DND-41 (cell line): ENCODE results near the gene PIGH.

ENCODE experiments used
- ATAC-seq: fragments of 200-7000 bp; cut with Tn5 transposase; 3 replicates; pipeline ENCODE4 v1.9.1; 2021; ENCODE audit warnings: low read depth; ENCODE audit not compliant: insufficient read depth
- DNase-seq: peaks from one replicate; pipeline ENCODE4 v3.0.0-alpha.2; 2020
- H2AFZ ChIP-seq: 2 replicates; pipeline ENCODE4 v1.6.0; 2012; ENCODE audit warnings: low read depth, low read length
- H3K27ac ChIP-seq: 2 replicates; pipeline ENCODE4 v1.5.1; 2012; ENCODE audit warnings: low read length, inconsistent platforms
- H3K27me3 ChIP-seq: fragments of 200-600 bp; sonication (generic); 2 replicates; pipeline ENCODE4 v1.6.0; 2012; ENCODE audit warnings: low read length, mild to moderate bottlenecking, inconsistent platforms; ENCODE audit not compliant: insufficient read depth, poor library complexity
- H3K36me3 ChIP-seq: 2 replicates; pipeline ENCODE4 v1.5.1; 2012; ENCODE audit warnings: low read length, inconsistent platforms; ENCODE audit not compliant: insufficient read depth
- H3K4me1 ChIP-seq: 2 replicates; pipeline ENCODE4 v1.5.1; 2012; ENCODE audit warnings: mild to moderate bottlenecking, low read length; ENCODE audit not compliant: insufficient read depth
- H3K4me2 ChIP-seq: 2 replicates; pipeline ENCODE4 v1.6.0; 2012; ENCODE audit warnings: mild to moderate bottlenecking, moderate library complexity, low read length, inconsistent platforms; ENCODE audit not compliant: insufficient read depth
- H3K4me3 ChIP-seq, 2 experiments: fragments of 200-600 bp in 1 of 2; shearing (Covaris generic) in 1 of 2; 2 replicates each; pipeline ENCODE4 v1.5.1; 2012 to 2016; ENCODE audit warnings: inconsistent platforms in 2 of 2, low read length in 2 of 2, mild to moderate bottlenecking in 2 of 2, low read depth in 1 of 2, moderate library complexity in 1 of 2
- H3K79me2 ChIP-seq: 2 replicates; pipeline ENCODE4 v1.6.0; 2012; ENCODE audit warnings: low read length, inconsistent platforms; ENCODE audit not compliant: insufficient read depth
- H3K9ac ChIP-seq: 2 replicates; pipeline ENCODE4 v1.6.0; 2012; ENCODE audit warnings: low read depth, mild to moderate bottlenecking, inconsistent platforms, low read length, moderate library complexity
- H3K9me3 ChIP-seq: 2 replicates; pipeline ENCODE4 v1.5.1; 2012; ENCODE audit warnings: low read length, moderate library complexity, mild to moderate bottlenecking, inconsistent platforms; ENCODE audit not compliant: insufficient read depth, severe bottlenecking
- H4K20me1 ChIP-seq: 2 replicates; pipeline ENCODE4 v1.6.0; 2012; ENCODE audit warnings: low read length; ENCODE audit not compliant: insufficient read depth
- CTCF ChIP-seq: IDR thresholded peaks from 2 replicates; pipeline ENCODE4 v1.5.1; 2012; ENCODE audit warnings: borderline replicate concordance, low read length, moderate library complexity, mild to moderate bottlenecking; ENCODE audit not compliant: poor library complexity, severe bottlenecking; ENCODE audit errors: extremely low read depth
- EZH2 ChIP-seq: IDR thresholded peaks from 3 replicates; pipeline ENCODE4 v1.6.1; 2012; ENCODE audit warnings: borderline replicate concordance, low read depth, mild to moderate bottlenecking, moderate library complexity, low read length, inconsistent platforms; ENCODE audit not compliant: severe bottlenecking

PIGH gene

GRCh38 chr14:67583711-67584644, 16.1 kb downstream of the PIGH start:
- peak; percentile 85 for ATAC-seq
- no peak for TF ChIP-seq EZH2
- peak; percentile 72 for TF ChIP-seq CTCF
- no peak overlapping the region for H3K4me2 ChIP-seq
- H3K79me2 ChIP-seq = no peaks in the 10 kb centered on the region
- H3K27me3 ChIP-seq = no peaks in the 10 kb centered on the region
- peaks cover 12% of the 10 kb centered on the region for H3K36me3 ChIP-seq
- H2AFZ ChIP-seq = no peak overlapping the region
- H3K9me3 ChIP-seq = no peaks in the 10 kb centered on the region
- H3K4me1 ChIP-seq = no peaks in the 10 kb centered on the region
- H3K4me3 ChIP-seq = no peak overlapping the region
- peak; percentile 35 for DNase-seq
- no peak overlapping the region for H3K9ac ChIP-seq
- no peak overlapping the region for H3K27ac ChIP-seq
- no peaks in the 10 kb centered on the region for H4K20me1 ChIP-seq

- Histone ChIP-seq H3K9ac (no peak overlapping the region), H3K27me3 (no peaks in the 10 kb centered on the region), H3K79me2 (no peaks in the 10 kb centered on the region), H3K4me2 (no peak overlapping the region), H3K9me3 (no peaks in the 10 kb centered on the region), H3K27ac (no peak overlapping the region), H3K4me3 (no peak overlapping the region), H3K36me3 (no peaks in the 10 kb centered on the region), H4K20me1 (no peaks in the 10 kb centered on the region), H3K4me1 (no peaks in the 10 kb centered on the region), H2AFZ (no peak overlapping the region)
- TF ChIP-seq CTCF (peak; percentile 6), EZH2 (no peak)
- ATAC-seq (no peak), DNase-seq (no peak)
Observed at GRCh38 chr14:67582061-67582460, 18.0 kb downstream of the PIGH start.

- Histone ChIP-seq H3K27ac (no peak overlapping the region), H3K9ac (no peak overlapping the region), H4K20me1 (no peaks in the 10 kb centered on the region), H3K4me1 (no peaks in the 10 kb centered on the region), H2AFZ (no peak overlapping the region), H3K36me3 (no peaks in the 10 kb centered on the region), H3K4me3 (no peak overlapping the region), H3K27me3 (no peaks in the 10 kb centered on the region), H3K4me2 (no peak overlapping the region), H3K9me3 (no peaks in the 10 kb centered on the region), H3K79me2 (no peaks in the 10 kb centered on the region)
- ATAC-seq (no peak), DNase-seq (no peak)
- TF ChIP-seq EZH2 = no peak
- TF ChIP-seq CTCF = no peak
Observed at GRCh38 chr14:67581643-67582042, 18.4 kb downstream of the PIGH start.
